HG02852 (cell line): ENCODE data around the gene SERTM2.

Experiments
- ATAC-seq: cut with Tn5 transposase; IDR thresholded peaks from one replicate; pipeline ENCODE4 v1.9.1; 2021; ENCODE audit warnings: mild to moderate bottlenecking, moderate library complexity; ENCODE audit not compliant: unreplicated experiment

Gene SERTM2

GRCh38 chrX:111555406-111555958 lies 44.0 kb downstream of the SERTM2 start:
- no peak for ATAC-seq

GRCh38 chrX:111560801-111561200 lies 49.4 kb downstream of the SERTM2 start:
- no peak for ATAC-seq

GRCh38 chrX:111561851-111562250 lies 50.4 kb downstream of the SERTM2 start:
- no peak for ATAC-seq

GRCh38 chrX:111567542-111568255 lies 56.3 kb downstream of the SERTM2 start:
- no peak for ATAC-seq

- ATAC-seq, result no peak
Observed at GRCh38 chrX:111568354-111568753, 56.9 kb downstream of the SERTM2 start.

- ATAC-seq, result no peak
Observed at GRCh38 chrX:111568817-111569216, 57.4 kb downstream of the SERTM2 start.
